Pons (tissue), 1 donor: ENCODE results near the gene CYLD.

Experiments used
- DNase-seq: peaks from one replicate; pipeline ENCODE4 v3.0.0-alpha.2; 2016; ENCODE audit warnings: low spot score

The CYLD gene

GRCh38 chr16:50741781-50742575 lies at the start of gene CYLD:
Gene CYLD, plus strand, starts transcription at chr16:50742086. Its CDS starts 7,613 bp downstream, at chr16:50749699.
- peak; percentile 100 for DNase-seq

- DNase-seq: no peak
Measured at GRCh38 chr16:50692644-50692998, 49.3 kb upstream of the CYLD start.

- DNase-seq: no peak
Measured at GRCh38 chr16:50692999-50693781, 48.7 kb upstream of the CYLD start, which contains the start of gene NOD2. Gene NOD2, plus strand, starts transcription at chr16:50693606. Its CDS starts 5,890 bp downstream, at chr16:50699496.

GRCh38 chr16:50694206-50694605 lies 47.7 kb upstream of the CYLD start:
- DNase-seq: no peak

GRCh38 chr16:50695017-50696000 lies 46.6 kb upstream of the CYLD start:
- peak; percentile 50 for DNase-seq

- DNase-seq: no peak
Measured at GRCh38 chr16:50696126-50696525, 45.8 kb upstream of the CYLD start.

GRCh38 chr16:50696575-50697420 lies 45.1 kb upstream of the CYLD start:
- peak; percentile 31 for DNase-seq

GRCh38 chr16:50697421-50697715 lies 44.5 kb upstream of the CYLD start:
- DNase-seq: no peak

- peak; percentile 74 for DNase-seq
Measured at GRCh38 chr16:50697881-50698767, 43.8 kb upstream of the CYLD start.

GRCh38 chr16:50699326-50700159 lies 42.3 kb upstream of the CYLD start:
- DNase-seq: no peak

- DNase-seq: no peak
Measured at GRCh38 chr16:50702725-50703124, 39.2 kb upstream of the CYLD start.

GRCh38 chr16:50704245-50704644 lies 37.6 kb upstream of the CYLD start:
- no peak for DNase-seq

- DNase-seq: no peak
Measured at GRCh38 chr16:50705436-50706110, 36.3 kb upstream of the CYLD start.

- DNase-seq: no peak
Measured at GRCh38 chr16:50706250-50706649, 35.6 kb upstream of the CYLD start.

- no peak for DNase-seq
Measured at GRCh38 chr16:50708373-50709060, 33.4 kb upstream of the CYLD start.

GRCh38 chr16:50709061-50709684 lies 32.7 kb upstream of the CYLD start:
- peak; percentile 78 for DNase-seq

- no peak for DNase-seq
Measured at GRCh38 chr16:50709980-50710379, 31.9 kb upstream of the CYLD start.

GRCh38 chr16:50711040-50711439 lies 30.8 kb upstream of the CYLD start:
- no peak for DNase-seq
